Stimulated activated CD8-positive, alpha-beta memory T cell treated with anti-CD3 and anti-CD28 coated beads, Interleukin-12 subunit alpha, Interleukin-12 subunit beta, amount 100 ng/mL, for 1 hour (primary cell): ENCODE data around the gene BRD7.

ENCODE experiments used
- DNase-seq: peaks from one replicate; pipeline ENCODE4 v3.0.0-alpha.2; 2020; ENCODE audit warnings: low read depth

Gene BRD7

GRCh38 chr16:50318796-50319578 lies 49.8 kb downstream of the BRD7 start:
- DNase-seq: no peak

- no peak for DNase-seq
Observed at GRCh38 chr16:50316848-50317630, 51.7 kb downstream of the BRD7 start.

GRCh38 chr16:50316102-50316847 lies 52.5 kb downstream of the BRD7 start:
- DNase-seq: no peak

GRCh38 chr16:50315346-50315997 lies 53.3 kb downstream of the BRD7 start:
- DNase-seq: no peak

- no peak for DNase-seq
Observed at GRCh38 chr16:50314665-50315064, 54.1 kb downstream of the BRD7 start.

- peak; percentile 20 for DNase-seq
Observed at GRCh38 chr16:50313596-50314478, 55.0 kb downstream of the BRD7 start.

GRCh38 chr16:50311891-50312501 lies 56.8 kb downstream of the BRD7 start:
- DNase-seq: no peak

GRCh38 chr16:50311134-50311528 lies 57.7 kb downstream of the BRD7 start:
- DNase-seq: no peak

- DNase-seq: no peak
Observed at GRCh38 chr16:50310308-50311133, 58.3 kb downstream of the BRD7 start.

GRCh38 chr16:50309527-50310307 lies 59.1 kb downstream of the BRD7 start:
- DNase-seq: no peak

- no peak for DNase-seq
Observed at GRCh38 chr16:50309156-50309526, 59.6 kb downstream of the BRD7 start.

GRCh38 chr16:50308237-50308965 lies 60.4 kb downstream of the BRD7 start:
- no peak for DNase-seq

- DNase-seq: no peak
Observed at GRCh38 chr16:50306287-50306686, 62.5 kb downstream of the BRD7 start.

- DNase-seq: no peak
Observed at GRCh38 chr16:50305441-50306061, 63.2 kb downstream of the BRD7 start.

- no peak for DNase-seq
Observed at GRCh38 chr16:50304467-50305440, 64.0 kb downstream of the BRD7 start.

- no peak for DNase-seq
Observed at GRCh38 chr16:50303605-50304466, 65.0 kb downstream of the BRD7 start.
